GM12878 (cell line): ENCODE data around the gene CIAO1. TPM values are rescaled to one million over a fixed set of nuclear protein-coding genes. Genes with fewer than 3 reads are reported as not detected.

Experiments
- BHLHE40 ChIP-seq, 2 experiments: fragments of 450-650 bp in 1 of 2; IDR thresholded peaks; 2 replicates each; pipeline ENCODE4 v1.6.1; 2011 to 2017; ENCODE audit warnings: low read depth in 2 of 2, borderline replicate concordance in 1 of 2, improper control_type of control experiment in 1 of 2, low read length in 1 of 2, mild to moderate bottlenecking in 1 of 2
- BMI1 ChIP-seq: fragments of 450-650 bp; IDR thresholded peaks from 2 replicates; pipeline ENCODE4 v1.6.1; 2016; ENCODE audit warnings: mild to moderate bottlenecking, moderate library complexity, borderline replicate concordance
- CEBPB ChIP-seq, 2 experiments: fragments of 150-350 bp in 1 of 2; IDR thresholded peaks; 2 replicates each; pipeline ENCODE4 v1.6.1; 2012 to 2014; ENCODE audit warnings: low read depth in 2 of 2, low read length in 2 of 2, borderline replicate concordance in 1 of 2, inconsistent platforms in 1 of 2
- CHD2 ChIP-seq: IDR thresholded peaks from 2 replicates; pipeline ENCODE4 v1.6.1; 2011; ENCODE audit warnings: low read depth, low read length, improper control_type of control experiment, borderline replicate concordance
- EED ChIP-seq: sonication (generic); IDR thresholded peaks from 2 replicates; pipeline ENCODE4 v1.6.1; 2016; ENCODE audit warnings: antibody characterized with exemption, low read depth
- NFYB ChIP-seq: IDR thresholded peaks from 2 replicates; pipeline ENCODE4 v1.6.1; 2011; ENCODE audit warnings: low read depth, mild to moderate bottlenecking, low read length, improper control_type of control experiment, moderate library complexity; ENCODE audit not compliant: insufficient read depth
- POLR2AphosphoS2 ChIP-seq: IDR thresholded peaks from 2 replicates; pipeline ENCODE4 v1.6.1; 2011; ENCODE audit warnings: low read depth, mild to moderate bottlenecking, low read length, improper control_type of control experiment, moderate library complexity
- RAD51 ChIP-seq: fragments of 450-650 bp; IDR thresholded peaks from 2 replicates; pipeline ENCODE4 v1.6.1; 2016; ENCODE audit warnings: moderate library complexity, mild to moderate bottlenecking, inconsistent platforms
- SREBF2 ChIP-seq: IDR thresholded peaks from 2 replicates; pipeline ENCODE4 v1.6.1; 2012; ENCODE audit warnings: mild to moderate bottlenecking, low read length
- polyA plus RNA-seq, 11 experiments: library from polyadenylated mRNA; depleted of rRNA in 4 of 11; unstranded in 6 of 11; stranded (reverse) in 5 of 11; fragments of >200 nt; fragmentation: Nextera tagmentation in 4 of 11; fragmentation: Illumina TruSeq in 1 of 11; extraction: Ambion mirVana in 4 of 11; extraction: Trizol in 1 of 11; gene quantifications; 1 replicate in 1 of 11; 2 replicates in 10 of 11; pipeline versions ENCODE4 v1.2.1 to v1.2.3, GENCODE V29; 2011 to 2016; ENCODE audit warnings: inconsistent platforms in 2 of 11, missing spikeins in 2 of 11, low read depth in 1 of 11
- total RNA-seq, 4 experiments: library from RNA; depleted of rRNA in 3 of 4; stranded (reverse); fragments of >200 nt in 3 of 4; fragmentation: Illumina TruSeq in 1 of 4; extraction: Trizol in 1 of 4; gene quantifications; 2 replicates each; pipeline versions ENCODE4 v1.2.1 to v1.2.3, GENCODE V29; 2013 to 2021
- TF ChIP-seq, protein P1 (sequence below): IDR thresholded peaks from 2 replicates; pipeline ENCODE4 v1.6.1; 2011; ENCODE audit warnings: low read depth, mild to moderate bottlenecking, low read length, moderate library complexity, borderline replicate concordance; ENCODE audit errors: extremely low read depth
- TF ChIP-seq, protein P2 (sequence below): fragments of 450-650 bp; formaldehyde crosslinking; IDR thresholded peaks from 2 replicates; pipeline ENCODE4 v1.4.0; 2020; ENCODE audit warnings: mild to moderate bottlenecking, moderate library complexity
- TF ChIP-seq, protein P3 (sequence below): fragments of 450-650 bp; IDR thresholded peaks from 2 replicates; pipeline ENCODE4 v1.6.1; 2017; ENCODE audit warnings: antibody characterized with exemption, mild to moderate bottlenecking, moderate library complexity
- TF ChIP-seq, protein P4 (sequence below): IDR thresholded peaks from 2 replicates; pipeline ENCODE4 v1.6.1; 2012; ENCODE audit warnings: mild to moderate bottlenecking, low read depth, low read length

The CIAO1 gene
- total and polyA plus RNA-seq, 10 of the 15 experiments (the other 5 are each of a cell fraction or from before 2014, with no cell fraction given) = 8.3 to 89.4 (median 63.4) TPM

DNA sequence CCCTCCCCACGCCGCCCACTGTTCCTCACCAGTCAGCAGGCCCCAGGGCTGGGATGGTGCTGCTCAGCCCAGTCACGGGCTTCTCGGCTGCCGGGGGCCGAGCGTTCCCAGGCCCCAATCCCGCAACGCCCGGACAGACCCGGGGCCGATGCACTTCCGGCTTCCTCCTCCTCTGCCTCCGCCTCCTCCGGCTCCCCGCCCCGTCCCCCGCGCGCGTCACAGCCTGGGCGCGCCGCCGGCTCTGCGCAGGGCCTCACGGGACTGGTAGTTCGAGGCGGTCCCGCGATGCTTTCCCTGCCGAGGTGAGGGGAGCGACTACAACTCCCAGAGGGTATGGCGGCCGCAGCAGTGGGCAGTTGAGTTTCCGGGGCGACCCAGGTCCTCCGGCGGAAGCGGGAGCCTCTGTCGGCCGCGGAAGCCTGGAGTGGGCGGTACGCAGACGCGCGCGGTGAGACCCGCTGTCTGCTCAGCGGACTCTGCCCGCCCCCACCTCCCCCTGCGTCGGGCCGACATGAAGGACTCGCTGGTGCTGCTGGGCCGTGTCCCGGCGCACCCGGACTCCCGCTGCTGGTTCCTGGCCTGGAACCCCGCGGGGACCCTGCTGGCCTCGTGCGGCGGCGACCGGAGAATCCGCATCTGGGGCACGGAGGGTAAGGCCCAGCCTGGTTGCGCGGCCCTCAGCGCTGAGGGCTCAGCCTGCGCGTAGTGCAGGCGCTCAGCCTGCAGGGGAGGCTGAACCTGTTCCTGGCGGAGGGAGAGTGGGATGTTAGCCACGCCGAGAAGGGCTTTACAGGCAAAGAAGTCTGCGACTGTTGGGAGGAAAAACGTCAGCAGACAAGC lies at the start of gene CIAO1, which contains the start of gene TMEM127 (continued):
- TF ChIP-seq POLR2AphosphoS2 = peak; percentile 51; the same call in 1 of the 2 replicates
- peak; percentile 99 for TF ChIP-seq CHD2
- TF ChIP-seq RAD51 = no peak
- TF ChIP-seq NFYB = no peak
- TF ChIP-seq, protein P1, sequence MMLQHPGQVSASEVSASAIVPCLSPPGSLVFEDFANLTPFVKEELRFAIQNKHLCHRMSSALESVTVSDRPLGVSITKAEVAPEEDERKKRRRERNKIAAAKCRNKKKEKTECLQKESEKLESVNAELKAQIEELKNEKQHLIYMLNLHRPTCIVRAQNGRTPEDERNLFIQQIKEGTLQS = peak; percentile 56; the same call in 1 of the 2 replicates
- peak in 1 of 2 experiments; percentile 84; a peak in 3 of 4 replicates for TF ChIP-seq BHLHE40 (IDR thresholded peaks at IDR 0.05; ENCODE audit: borderline replicate concordance in 1 of 2, low read depth in 2 of 2, low read length in 1 of 2)
- TF ChIP-seq EED = no peak
- TF ChIP-seq, protein P2, sequence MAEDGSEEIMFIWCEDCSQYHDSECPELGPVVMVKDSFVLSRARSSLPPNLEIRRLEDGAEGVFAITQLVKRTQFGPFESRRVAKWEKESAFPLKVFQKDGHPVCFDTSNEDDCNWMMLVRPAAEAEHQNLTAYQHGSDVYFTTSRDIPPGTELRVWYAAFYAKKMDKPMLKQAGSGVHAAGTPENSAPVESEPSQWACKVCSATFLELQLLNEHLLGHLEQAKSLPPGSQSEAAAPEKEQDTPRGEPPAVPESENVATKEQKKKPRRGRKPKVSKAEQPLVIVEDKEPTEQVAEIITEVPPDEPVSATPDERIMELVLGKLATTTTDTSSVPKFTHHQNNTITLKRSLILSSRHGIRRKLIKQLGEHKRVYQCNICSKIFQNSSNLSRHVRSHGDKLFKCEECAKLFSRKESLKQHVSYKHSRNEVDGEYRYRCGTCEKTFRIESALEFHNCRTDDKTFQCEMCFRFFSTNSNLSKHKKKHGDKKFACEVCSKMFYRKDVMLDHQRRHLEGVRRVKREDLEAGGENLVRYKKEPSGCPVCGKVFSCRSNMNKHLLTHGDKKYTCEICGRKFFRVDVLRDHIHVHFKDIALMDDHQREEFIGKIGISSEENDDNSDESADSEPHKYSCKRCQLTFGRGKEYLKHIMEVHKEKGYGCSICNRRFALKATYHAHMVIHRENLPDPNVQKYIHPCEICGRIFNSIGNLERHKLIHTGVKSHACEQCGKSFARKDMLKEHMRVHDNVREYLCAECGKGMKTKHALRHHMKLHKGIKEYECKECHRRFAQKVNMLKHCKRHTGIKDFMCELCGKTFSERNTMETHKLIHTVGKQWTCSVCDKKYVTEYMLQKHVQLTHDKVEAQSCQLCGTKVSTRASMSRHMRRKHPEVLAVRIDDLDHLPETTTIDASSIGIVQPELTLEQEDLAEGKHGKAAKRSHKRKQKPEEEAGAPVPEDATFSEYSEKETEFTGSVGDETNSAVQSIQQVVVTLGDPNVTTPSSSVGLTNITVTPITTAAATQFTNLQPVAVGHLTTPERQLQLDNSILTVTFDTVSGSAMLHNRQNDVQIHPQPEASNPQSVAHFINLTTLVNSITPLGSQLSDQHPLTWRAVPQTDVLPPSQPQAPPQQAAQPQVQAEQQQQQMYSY (CRISPR knock-in tag) = no peak
- TF ChIP-seq, protein P3, sequence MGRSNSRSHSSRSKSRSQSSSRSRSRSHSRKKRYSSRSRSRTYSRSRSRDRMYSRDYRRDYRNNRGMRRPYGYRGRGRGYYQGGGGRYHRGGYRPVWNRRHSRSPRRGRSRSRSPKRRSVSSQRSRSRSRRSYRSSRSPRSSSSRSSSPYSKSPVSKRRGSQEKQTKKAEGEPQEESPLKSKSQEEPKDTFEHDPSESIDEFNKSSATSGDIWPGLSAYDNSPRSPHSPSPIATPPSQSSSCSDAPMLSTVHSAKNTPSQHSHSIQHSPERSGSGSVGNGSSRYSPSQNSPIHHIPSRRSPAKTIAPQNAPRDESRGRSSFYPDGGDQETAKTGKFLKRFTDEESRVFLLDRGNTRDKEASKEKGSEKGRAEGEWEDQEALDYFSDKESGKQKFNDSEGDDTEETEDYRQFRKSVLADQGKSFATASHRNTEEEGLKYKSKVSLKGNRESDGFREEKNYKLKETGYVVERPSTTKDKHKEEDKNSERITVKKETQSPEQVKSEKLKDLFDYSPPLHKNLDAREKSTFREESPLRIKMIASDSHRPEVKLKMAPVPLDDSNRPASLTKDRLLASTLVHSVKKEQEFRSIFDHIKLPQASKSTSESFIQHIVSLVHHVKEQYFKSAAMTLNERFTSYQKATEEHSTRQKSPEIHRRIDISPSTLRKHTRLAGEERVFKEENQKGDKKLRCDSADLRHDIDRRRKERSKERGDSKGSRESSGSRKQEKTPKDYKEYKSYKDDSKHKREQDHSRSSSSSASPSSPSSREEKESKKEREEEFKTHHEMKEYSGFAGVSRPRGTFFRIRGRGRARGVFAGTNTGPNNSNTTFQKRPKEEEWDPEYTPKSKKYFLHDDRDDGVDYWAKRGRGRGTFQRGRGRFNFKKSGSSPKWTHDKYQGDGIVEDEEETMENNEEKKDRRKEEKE = no peak
- no peak for TF ChIP-seq BMI1
- TF ChIP-seq, protein P4, sequence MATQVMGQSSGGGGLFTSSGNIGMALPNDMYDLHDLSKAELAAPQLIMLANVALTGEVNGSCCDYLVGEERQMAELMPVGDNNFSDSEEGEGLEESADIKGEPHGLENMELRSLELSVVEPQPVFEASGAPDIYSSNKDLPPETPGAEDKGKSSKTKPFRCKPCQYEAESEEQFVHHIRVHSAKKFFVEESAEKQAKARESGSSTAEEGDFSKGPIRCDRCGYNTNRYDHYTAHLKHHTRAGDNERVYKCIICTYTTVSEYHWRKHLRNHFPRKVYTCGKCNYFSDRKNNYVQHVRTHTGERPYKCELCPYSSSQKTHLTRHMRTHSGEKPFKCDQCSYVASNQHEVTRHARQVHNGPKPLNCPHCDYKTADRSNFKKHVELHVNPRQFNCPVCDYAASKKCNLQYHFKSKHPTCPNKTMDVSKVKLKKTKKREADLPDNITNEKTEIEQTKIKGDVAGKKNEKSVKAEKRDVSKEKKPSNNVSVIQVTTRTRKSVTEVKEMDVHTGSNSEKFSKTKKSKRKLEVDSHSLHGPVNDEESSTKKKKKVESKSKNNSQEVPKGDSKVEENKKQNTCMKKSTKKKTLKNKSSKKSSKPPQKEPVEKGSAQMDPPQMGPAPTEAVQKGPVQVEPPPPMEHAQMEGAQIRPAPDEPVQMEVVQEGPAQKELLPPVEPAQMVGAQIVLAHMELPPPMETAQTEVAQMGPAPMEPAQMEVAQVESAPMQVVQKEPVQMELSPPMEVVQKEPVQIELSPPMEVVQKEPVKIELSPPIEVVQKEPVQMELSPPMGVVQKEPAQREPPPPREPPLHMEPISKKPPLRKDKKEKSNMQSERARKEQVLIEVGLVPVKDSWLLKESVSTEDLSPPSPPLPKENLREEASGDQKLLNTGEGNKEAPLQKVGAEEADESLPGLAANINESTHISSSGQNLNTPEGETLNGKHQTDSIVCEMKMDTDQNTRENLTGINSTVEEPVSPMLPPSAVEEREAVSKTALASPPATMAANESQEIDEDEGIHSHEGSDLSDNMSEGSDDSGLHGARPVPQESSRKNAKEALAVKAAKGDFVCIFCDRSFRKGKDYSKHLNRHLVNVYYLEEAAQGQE = no peak
- 0 out of 2 replicates have a peak, but pooled peaks have one; percentile 14 for TF ChIP-seq SREBF2
- TF ChIP-seq CEBPB (IDR thresholded peaks at IDR 0.05; ENCODE audit: borderline replicate concordance in 1 of 2, low read depth in 2 of 2, low read length in 2 of 2) = no peak
